ENCODE results near the gene SMOC2. TPM values are rescaled to one million over a fixed set of nuclear protein-coding genes. Genes with fewer than 3 reads are reported as not detected.

Gene SMOC2
- total and polyA plus RNA-seq, 2 donors (not counting 1 experiment from before 2014, with no cell fraction given): 0.37 TPM; not detected in 1

- DNase-seq: no peak
- POLR2A ChIA-PET: no interaction called here
- H3K4me1 ChIP-seq (ENCODE audit: control insufficient read depth in 2 of 2, insufficient read depth in 2 of 2, low read length in 2 of 2): no peaks in the 10 kb centered on the region
- TF ChIP-seq EZH2 (IDR thresholded peaks at IDR 0.05; ENCODE audit: borderline replicate concordance, insufficient read depth, low read depth, low read length, poor library complexity, severe bottlenecking) (no peak), CTCF (IDR thresholded peaks at IDR 0.05) (no peak)
- no peaks in the 10 kb centered on the region for H3K27me3 Mint-ChIP-seq
- no peaks in the 10 kb centered on the region for H3K4me1 Mint-ChIP-seq
- no peaks in the 10 kb centered on the region for H3K79me2 ChIP-seq (ENCODE audit: control insufficient read depth, insufficient read depth, low read length)
- no peak for ATAC-seq (ENCODE audit: low read depth)
- intact Hi-C loops (cut with micrococcal nuclease): no loop called here
- CTCF ChIA-PET: no interaction called here
- H3K4me3 ChIP-seq (ENCODE audit: control extremely low read depth in 1 of 5, extremely low read depth in 1 of 5, insufficient read depth in 1 of 5, low read depth in 2 of 5, low read length in 4 of 5): no peak overlapping the region
- H3K36me3 ChIP-seq (replicated peaks in 1 of 2; ENCODE audit: control extremely low read depth in 1 of 2, control insufficient read depth in 1 of 2, extremely low read depth in 1 of 2, insufficient read depth in 2 of 2, low read length in 1 of 2): no peaks in the 10 kb centered on the region
- H3K9ac ChIP-seq (ENCODE audit: low read length): no peak overlapping the region
- no peak overlapping the region for H3K4me2 ChIP-seq (replicated peaks; ENCODE audit: low read depth, low read length, poor library complexity, severe bottlenecking)
- no peaks in the 10 kb centered on the region for H4K20me1 ChIP-seq (ENCODE audit: control insufficient read depth, insufficient read depth, low read length, poor library complexity, severe bottlenecking)
- peaks cover 9% of the 10 kb centered on the region for H3K9me3 Mint-ChIP-seq (ENCODE audit: insufficient read depth)
- peaks cover 0 to 26% (median 0%) of the 10 kb centered on the region in 3 donors for H3K9me3 ChIP-seq (ENCODE audit: control extremely low read depth in 1 of 3, control insufficient read depth in 2 of 3, insufficient read depth in 1 of 3, low read length in 2 of 3)
- no peak overlapping the region for H2AFZ ChIP-seq (ENCODE audit: insufficient read depth, low read depth, low read length, poor library complexity, severe bottlenecking)
- H3K4me3 Mint-ChIP-seq: no peak overlapping the region
- WGBS (ENCODE audit: insufficient coverage): 98% methylated on average over 11 of the region's 14 CpGs
- H3K27ac ChIP-seq (ENCODE audit: low read length in 2 of 2): no peak overlapping the region
- no peak overlapping the region for H3K27ac Mint-ChIP-seq
- H3K27me3 ChIP-seq (replicated peaks in 1 of 4; ENCODE audit: control extremely low read depth in 1 of 4, control insufficient read depth in 3 of 4, insufficient read depth in 4 of 4, low read length in 3 of 4): no peaks in the 10 kb centered on the region
These were observed 219.5 kb downstream of the SMOC2 start for GRCh38 chr6:168660400-168660945.

DNA sequence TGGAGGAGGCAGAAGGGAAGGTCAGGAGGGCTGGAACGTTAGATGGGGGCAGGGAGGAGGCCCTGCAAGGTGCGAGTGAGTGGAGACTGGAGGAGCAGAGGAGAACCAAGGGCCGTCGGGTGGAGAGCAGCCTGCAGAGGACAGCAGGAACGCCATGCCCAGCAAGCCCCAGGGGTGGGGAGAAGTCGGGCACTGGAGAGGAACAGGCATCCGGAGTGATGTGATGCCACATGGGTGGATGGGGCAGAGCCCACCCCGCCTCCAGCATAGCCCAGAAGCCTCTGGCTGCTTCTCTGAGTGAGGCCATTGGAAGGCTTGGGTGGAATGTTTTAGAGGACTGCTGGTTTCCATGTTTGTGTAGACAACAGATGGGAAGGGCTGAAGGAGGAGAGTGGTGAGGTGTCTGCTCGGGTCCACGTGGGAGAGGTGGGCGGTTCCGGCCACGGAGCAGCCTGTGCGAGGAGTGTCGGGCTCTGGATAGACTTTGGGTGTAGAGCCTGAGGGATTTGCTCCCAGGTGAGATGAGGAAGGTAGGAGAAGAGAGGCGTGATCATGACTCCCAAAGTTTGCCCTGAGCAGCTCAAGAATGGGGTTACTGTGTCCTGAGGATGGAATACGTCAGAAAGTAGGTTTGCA is 221.4 kb downstream of the SMOC2 start:
- no peaks in the 10 kb centered on the region for H3K27me3 ChIP-seq (replicated peaks in 1 of 4; ENCODE audit: control extremely low read depth in 1 of 4, control insufficient read depth in 3 of 4, insufficient read depth in 4 of 4, low read length in 3 of 4)
- intact Hi-C loops (cut with micrococcal nuclease): no loop called here
- no peak overlapping the region for H3K27ac ChIP-seq (ENCODE audit: low read length in 2 of 2)
- 88% methylated on average over 17 of the region's 17 CpGs for WGBS (ENCODE audit: insufficient coverage)
- TF ChIP-seq CTCF (IDR thresholded peaks at IDR 0.05) (no peak), EZH2 (IDR thresholded peaks at IDR 0.05; ENCODE audit: borderline replicate concordance, insufficient read depth, low read depth, low read length, poor library complexity, severe bottlenecking) (no peak)
- POLR2A ChIA-PET: no interaction called here
- no peaks in the 10 kb centered on the region for H3K79me2 ChIP-seq (ENCODE audit: control insufficient read depth, insufficient read depth, low read length)
- no peak overlapping the region for H3K27ac Mint-ChIP-seq
- H3K4me1 ChIP-seq (ENCODE audit: control insufficient read depth in 2 of 2, insufficient read depth in 2 of 2, low read length in 2 of 2): no peaks in the 10 kb centered on the region
- H3K36me3 ChIP-seq (replicated peaks in 1 of 2; ENCODE audit: control extremely low read depth in 1 of 2, control insufficient read depth in 1 of 2, extremely low read depth in 1 of 2, insufficient read depth in 2 of 2, low read length in 1 of 2): no peaks in the 10 kb centered on the region
- H4K20me1 ChIP-seq (ENCODE audit: control insufficient read depth, insufficient read depth, low read length, poor library complexity, severe bottlenecking): no peaks in the 10 kb centered on the region
- H3K4me1 Mint-ChIP-seq: no peaks in the 10 kb centered on the region
- DNase-seq (no peak), ATAC-seq (ENCODE audit: low read depth) (no peak)
- no peak overlapping the region for H3K4me2 ChIP-seq (replicated peaks; ENCODE audit: low read depth, low read length, poor library complexity, severe bottlenecking)
- H3K4me3 Mint-ChIP-seq: no peak overlapping the region
- H3K4me3 ChIP-seq (ENCODE audit: control extremely low read depth in 1 of 5, extremely low read depth in 1 of 5, insufficient read depth in 1 of 5, low read depth in 2 of 5, low read length in 4 of 5): no peak overlapping the region
- peaks cover 0 to 24% (median 0%) of the 10 kb centered on the region in 3 donors for H3K9me3 ChIP-seq (ENCODE audit: control extremely low read depth in 1 of 3, control insufficient read depth in 2 of 3, insufficient read depth in 1 of 3, low read length in 2 of 3)
- H3K9ac ChIP-seq (ENCODE audit: low read length): no peak overlapping the region
- peaks cover 4% of the 10 kb centered on the region for H3K9me3 Mint-ChIP-seq (ENCODE audit: insufficient read depth)
- no peak overlapping the region for H2AFZ ChIP-seq (ENCODE audit: insufficient read depth, low read depth, low read length, poor library complexity, severe bottlenecking)
- no peaks in the 10 kb centered on the region for H3K27me3 Mint-ChIP-seq
- CTCF ChIA-PET: no interaction called here

Data from B cell (primary cell).